GM23248 (cell line): ENCODE measurements around the gene CNPY3.

Experiments used
- EZH2 ChIP-seq: fragments of 200-600 bp; sonication (generic); IDR thresholded peaks from 2 replicates; pipeline ENCODE4 v1.6.1; 2018; ENCODE audit warnings: antibody characterized with exemption, mild to moderate bottlenecking; ENCODE audit not compliant: insufficient read depth, poor library complexity, severe bottlenecking
- EZH2phosphoT487 ChIP-seq: fragments of 200-600 bp; sonication (generic); IDR thresholded peaks from 2 replicates; pipeline ENCODE4 v1.6.1; 2018; ENCODE audit warnings: antibody characterized with exemption, moderate library complexity, mild to moderate bottlenecking, low read depth; ENCODE audit not compliant: insufficient read depth

DNA sequence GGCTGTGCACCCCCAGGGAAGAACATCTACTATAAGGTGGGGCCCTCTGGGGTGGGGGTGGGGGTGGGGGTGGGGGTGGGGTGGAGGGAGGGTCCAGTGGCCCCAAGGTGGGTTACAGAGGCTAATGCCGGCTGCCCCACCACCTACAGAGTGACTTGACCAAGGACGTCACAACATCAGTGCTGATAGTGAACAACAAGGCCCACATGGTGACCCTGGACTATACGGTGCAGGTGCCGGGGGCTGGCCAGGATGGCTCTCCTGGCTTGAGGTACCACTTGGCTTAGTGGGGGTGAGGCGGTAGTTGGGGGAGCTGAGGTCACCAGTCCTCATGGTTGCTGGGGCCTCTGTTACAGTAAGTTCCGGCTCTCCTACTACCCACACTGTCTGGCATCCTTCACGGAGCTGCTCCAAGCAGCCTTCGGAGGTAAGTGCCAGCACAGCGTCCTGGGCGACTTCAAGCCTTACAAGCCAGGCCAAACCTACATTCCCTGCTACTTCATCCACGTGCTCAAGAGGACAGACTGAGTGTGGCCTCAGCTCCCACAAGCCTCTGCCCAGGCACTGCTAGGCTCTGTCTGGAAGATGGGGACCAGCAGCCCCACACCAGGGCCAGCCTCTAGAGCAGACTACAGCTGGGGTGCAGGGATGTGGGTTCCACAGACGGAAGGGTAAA is 34.0 kb downstream of the CNPY3 start:
- TF ChIP-seq EZH2 (no peak), EZH2phosphoT487 (no peak)
